HG02870 (cell line): Measurements from ENCODE around the gene PSMD6.

Experiments
- ATAC-seq: cut with Tn5 transposase; IDR thresholded peaks from one replicate; pipeline ENCODE4 v1.9.1; 2021; ENCODE audit warnings: mild to moderate bottlenecking, moderate library complexity; ENCODE audit not compliant: unreplicated experiment

PSMD6 gene

GRCh38 chr3:64046996-64047594, 23.8 kb upstream of the PSMD6 start:
- no peak for ATAC-seq

- ATAC-seq, result no peak
Measured at GRCh38 chr3:64046592-64046991, 23.3 kb upstream of the PSMD6 start.

- no peak for ATAC-seq
Measured at GRCh38 chr3:64042952-64043351, 19.7 kb upstream of the PSMD6 start.

- ATAC-seq, result no peak
Measured at GRCh38 chr3:64039981-64040733, 16.9 kb upstream of the PSMD6 start.

GRCh38 chr3:64039332-64039731, 16.0 kb upstream of the PSMD6 start:
- ATAC-seq, result no peak

- no peak for ATAC-seq
Measured at GRCh38 chr3:64038253-64038767, 15.0 kb upstream of the PSMD6 start.

- ATAC-seq, result no peak
Measured at GRCh38 chr3:64037084-64037483, 13.8 kb upstream of the PSMD6 start.

GRCh38 chr3:64033069-64033468, 9.8 kb upstream of the PSMD6 start:
- ATAC-seq, result no peak

- no peak for ATAC-seq
Measured at GRCh38 chr3:64031540-64032508, 8.5 kb upstream of the PSMD6 start.

GRCh38 chr3:64030741-64031140, 7.4 kb upstream of the PSMD6 start:
- peak; percentile 97 for ATAC-seq

GRCh38 chr3:64029287-64029686, 6.0 kb upstream of the PSMD6 start:
- no peak for ATAC-seq

- ATAC-seq, result no peak
Measured at GRCh38 chr3:64028754-64029153, 5.5 kb upstream of the PSMD6 start.

- ATAC-seq, result no peak
Measured at GRCh38 chr3:64027658-64028057, 4.4 kb upstream of the PSMD6 start.

GRCh38 chr3:64026346-64026745, 3.1 kb upstream of the PSMD6 start:
- no peak for ATAC-seq

GRCh38 chr3:64023861-64024223, 548 bp upstream of the PSMD6 start:
- peak; percentile 3 for ATAC-seq

GRCh38 chr3:64022451-64023186, 675 bp downstream of the PSMD6 start:
- no peak for ATAC-seq

- ATAC-seq, result no peak
Measured at GRCh38 chr3:64021922-64022321, 1.4 kb downstream of the PSMD6 start.

GRCh38 chr3:64019879-64020278, 3.4 kb downstream of the PSMD6 start:
- no peak for ATAC-seq

GRCh38 chr3:64019271-64019670, 4.0 kb downstream of the PSMD6 start:
- no peak for ATAC-seq

GRCh38 chr3:64016941-64017620, 6.2 kb downstream of the PSMD6 start:
- ATAC-seq, result no peak
